HCT116 (cell line): ENCODE measurements around the gene PIK3R1. TPM values are rescaled to one million over a fixed set of nuclear protein-coding genes. Genes with fewer than 3 reads are reported as not detected.

Experiments
- ATAC-seq: fragments of 200-7000 bp; cut with Tn5 transposase; 2 replicates; pipeline ENCODE4 v1.9.1; 2020; ENCODE audit warnings: mild to moderate bottlenecking, moderate library complexity
- BruUV-seq: library from RNA; stranded (reverse); fragments of 400-500 nt; replicated peaks from 2 replicates; lab custom pipeline; 2021; lab: Mats Ljungman, UMichigan
- CTCF ChIA-PET: fragments of 300-600 bp; sonication (Branson Sonifier 250); formaldehyde crosslinking; loops from one replicate; lab custom pipeline; 2021; ENCODE audit warnings: antibody characterized with exemption; lab: Charles Lee
- POLR2A ChIA-PET: fragments of 300-600, 350-600 bp; sonication (Branson Sonifier 250); formaldehyde crosslinking; loops from one replicate; lab custom pipeline; 2021; ENCODE audit warnings: antibody characterized with exemption; lab: Charles Lee
- RAD21 ChIA-PET, 2 experiments: fragments of 300-600 bp; sonication (Branson Sonifier 250); formaldehyde crosslinking; loops; one replicate each; lab custom pipeline; 2023; ENCODE audit warnings: low total read pairs in 2 of 2; ENCODE audit not compliant: uncharacterized antibody in 2 of 2, unreplicated experiment in 2 of 2, low non-redundant PET in 1 of 2; lab: Charles Lee
- DNase-seq: peaks from one replicate; pipeline ENCODE4 v3.0.0-alpha.2; 2010; ENCODE audit warnings: low read depth, low spot score
- H2AFZ ChIP-seq: fragments of 200-600 bp; shearing (Covaris generic), sonication (generic); 2 replicates; pipeline ENCODE4 v1.6.1; 2017; ENCODE audit warnings: low read depth, mixed run types, mixed read lengths, antibody characterized with exemption, low read length; ENCODE audit not compliant: poor library complexity, severe bottlenecking
- H3K27ac ChIP-seq: 2 replicates; pipeline ENCODE4 v1.5.1; 2012; ENCODE audit warnings: low read depth, low read length
- H3K27me3 ChIP-seq: fragments of 200-600 bp; sonication (generic); 2 replicates; pipeline ENCODE4 v1.6.1; 2016; ENCODE audit warnings: mixed run types, low read length, mixed read lengths; ENCODE audit not compliant: insufficient read depth
- H3K36me3 ChIP-seq, 2 experiments: fragments of 200-500 bp in 1 of 2; fragments of 200-600 bp in 1 of 2; sonication (Bioruptor generic) in 1 of 2; sonication (generic) in 1 of 2; 2 replicates each; pipeline versions ENCODE4 v1.5.1 to v1.6.1; 2014 to 2016; ENCODE audit warnings: low read length in 2 of 2, inconsistent platforms in 1 of 2, mixed read lengths in 1 of 2, mixed run types in 1 of 2; ENCODE audit not compliant: insufficient read depth in 2 of 2, control insufficient read depth in 1 of 2
- H3K4me1 ChIP-seq, 2 experiments: fragments of 200-600 bp in 1 of 2; sonication (generic) in 1 of 2; 2 replicates each; pipeline versions ENCODE4 v1.5.1 to v1.6.1; 2012 to 2017; ENCODE audit warnings: low read length in 2 of 2, inconsistent platforms in 1 of 2, mild to moderate bottlenecking in 1 of 2, mixed read lengths in 1 of 2, mixed run types in 1 of 2, moderate library complexity in 1 of 2; ENCODE audit not compliant: insufficient read depth in 2 of 2, control insufficient read depth in 1 of 2
- H3K4me2 ChIP-seq: fragments of 200-600 bp; sonication (generic); 2 replicates; pipeline ENCODE4 v1.6.1; 2017; ENCODE audit warnings: mixed run types, low read length, mixed read lengths
- H3K4me3 ChIP-seq, 2 experiments: fragments of 200-600 bp in 1 of 2; sonication (generic) in 1 of 2; replicated peaks in 1 of 2; 2 replicates each; pipeline ENCODE4 v1.5.1; 2011 to 2016; ENCODE audit warnings: low read length in 2 of 2, control low read depth in 1 of 2, low read depth in 1 of 2, mild to moderate bottlenecking in 1 of 2, mixed read lengths in 1 of 2, mixed run types in 1 of 2
- H3K79me2 ChIP-seq: fragments of 200-600 bp; sonication (generic); 2 replicates; pipeline ENCODE4 v1.6.1; 2017; ENCODE audit warnings: mild to moderate bottlenecking, mixed run types, low read length, moderate library complexity, mixed read lengths; ENCODE audit not compliant: insufficient read depth
- H3K9ac ChIP-seq: fragments of 200-600 bp; sonication (generic); 2 replicates; pipeline ENCODE4 v1.6.1; 2016; ENCODE audit warnings: low read length, mixed read lengths
- H3K9me2 ChIP-seq: fragments of 200-600 bp; sonication (generic), shearing (Covaris generic); 2 replicates; pipeline ENCODE4 v1.6.1; 2017; ENCODE audit warnings: mixed run types, mild to moderate bottlenecking, moderate library complexity; ENCODE audit not compliant: insufficient read depth
- H3K9me3 ChIP-seq, 2 experiments: fragments of 200-500 bp in 1 of 2; fragments of 200-600 bp in 1 of 2; sonication (Bioruptor generic) in 1 of 2; sonication (generic) in 1 of 2; 2 replicates each; pipeline ENCODE4 v1.6.1; 2014 to 2017; ENCODE audit warnings: low read length in 2 of 2, mixed read lengths in 2 of 2, inconsistent platforms in 1 of 2, low read depth in 1 of 2, mild to moderate bottlenecking in 1 of 2, mixed run types in 1 of 2, moderate library complexity in 1 of 2; ENCODE audit not compliant: control insufficient read depth in 1 of 2, insufficient read depth in 1 of 2
- H4K20me1 ChIP-seq: fragments of 200-600 bp; sonication (generic), shearing (Covaris generic); 2 replicates; pipeline ENCODE4 v1.6.1; 2017; ENCODE audit warnings: mixed run types, mild to moderate bottlenecking, moderate library complexity; ENCODE audit not compliant: insufficient read depth
- ATF3 ChIP-seq: IDR thresholded peaks from 2 replicates; pipeline ENCODE4 v1.6.1; 2012
- CBX3 ChIP-seq: IDR thresholded peaks from 2 replicates; pipeline ENCODE4 v1.6.1; 2012; ENCODE audit warnings: low read depth
- CEBPB ChIP-seq: IDR thresholded peaks from 2 replicates; pipeline ENCODE4 v1.6.1; 2012; ENCODE audit warnings: low read depth
- CTCF ChIP-seq, 3 experiments: fragments of 200-600 bp in 1 of 3; sonication (generic) in 1 of 3; IDR thresholded peaks in 2 of 3; conservative IDR thresholded peaks in 1 of 3; 2 replicates each; pipeline ENCODE4 v1.5.1; 2012 to 2017; ENCODE audit warnings: low read depth in 2 of 3, low read length in 2 of 3, antibody characterized with exemption in 1 of 3, borderline replicate concordance in 1 of 3, control low read depth in 1 of 3, mild to moderate bottlenecking in 1 of 3, mixed read lengths in 1 of 3, mixed run types in 1 of 3, moderate library complexity in 1 of 3; ENCODE audit not compliant: insufficient read depth in 1 of 3
- EGR1 ChIP-seq: IDR thresholded peaks from 2 replicates; pipeline ENCODE4 v1.6.1; 2012; ENCODE audit warnings: low read depth
- ELF1 ChIP-seq: IDR thresholded peaks from 2 replicates; pipeline ENCODE4 v1.6.1; 2012; ENCODE audit warnings: low read depth, borderline replicate concordance
- EZH2 ChIP-seq: fragments of 200-600 bp; sonication (generic); IDR thresholded peaks from 2 replicates; pipeline ENCODE4 v1.6.1; 2017; ENCODE audit warnings: antibody characterized with exemption, mixed run types
- EZH2phosphoT487 ChIP-seq: fragments of 200-600 bp; IDR thresholded peaks from 2 replicates; pipeline ENCODE4 v1.6.1; 2018; ENCODE audit warnings: antibody characterized with exemption, borderline replicate concordance
- JUND ChIP-seq: IDR thresholded peaks from 2 replicates; pipeline ENCODE4 v1.6.1; 2012
- MAX ChIP-seq: IDR thresholded peaks from 2 replicates; pipeline ENCODE4 v1.6.1; 2012
- POLR2AphosphoS5 ChIP-seq: IDR thresholded peaks from 2 replicates; pipeline ENCODE4 v1.6.1; 2011; ENCODE audit warnings: mild to moderate bottlenecking, low read depth, low read length, moderate library complexity
- RAD21 ChIP-seq: IDR thresholded peaks from 2 replicates; pipeline ENCODE4 v1.6.1; 2012; ENCODE audit warnings: low read depth, mild to moderate bottlenecking
- ZFX ChIP-seq: fragments of 450-650 bp; IDR thresholded peaks from 2 replicates; pipeline ENCODE4 v1.6.1; 2017
- intact Hi-C: fragments of 100-400 bp; cut with micrococcal nuclease; formaldehyde crosslinking; loops from 2 replicates; pipeline ENCODE4 v1.10.0; 2022
- total RNA-seq: library from RNA; stranded (reverse); gene quantifications from one replicate; pipeline ENCODE4 v1.2.1, GENCODE V29; 2021; ENCODE audit not compliant: unreplicated experiment

PIK3R1 gene
- total RNA-seq, 1 experiment from 2014 or later, result 7.2 TPM

- POLR2A ChIA-PET, result no interaction called here
- Histone ChIP-seq H2AFZ (no peak overlapping the region), H3K9me2 (no peaks in the 10 kb centered on the region), H3K4me1 (no peaks in the 10 kb centered on the region), H4K20me1 (no peaks in the 10 kb centered on the region), H3K27ac (no peak overlapping the region), H3K9ac (no peak overlapping the region), H3K79me2 (no peaks in the 10 kb centered on the region), H3K36me3 (no peaks in the 10 kb centered on the region), H3K4me3 (no peak overlapping the region), H3K27me3 (no peaks in the 10 kb centered on the region), H3K9me3 (no peaks in the 10 kb centered on the region), H3K4me2 (no peak overlapping the region)
- intact Hi-C loops, result no loop called here
- TF ChIP-seq CTCF (IDR thresholded peaks at IDR 0.05 in 2 of 3, conservative IDR thresholded peaks at IDR 0.05 in 1 of 3; ENCODE audit: borderline replicate concordance in 1 of 3, insufficient read depth in 1 of 3, low read depth in 2 of 3, low read length in 2 of 3), result no peak
- TF ChIP-seq POLR2AphosphoS5, result no peak
- TF ChIP-seq EGR1, result no peak
- TF ChIP-seq ELF1, result no peak
- no peak for TF ChIP-seq RAD21
- TF ChIP-seq EZH2phosphoT487, result no peak
- TF ChIP-seq EZH2, result no peak
- TF ChIP-seq CBX3, result no peak
- no peak for TF ChIP-seq CEBPB
- no peak for TF ChIP-seq MAX
- no peak for TF ChIP-seq JUND
- TF ChIP-seq ATF3, result no peak
- TF ChIP-seq ZFX, result no peak
- no TSS peak for BruUV-seq
- RAD21 ChIA-PET, result no interaction called here
- DNase-seq (no peak), ATAC-seq (no peak)
- CTCF ChIA-PET, result interaction anchor here (1.3 kb wide), 3 partner anchors 1000 to 1083 kb away, joined by 3 to 7 read pairs (median 3); no protein-coding TSS in a partner anchor
These were observed 34.0 kb downstream of the PIK3R1 start for GRCh38 chr5:68249520-68249919.
